T-cell (primary cell): ENCODE data around the gene TIMP1. TPM values are rescaled to one million over a fixed set of nuclear protein-coding genes. Genes with fewer than 3 reads are reported as not detected.
"Not testable (repeated sequence)": the region's sequence is repeated elsewhere in the genome, so short reads cannot be mapped to it uniquely, and the experiment has no call there.

ENCODE experiments used
- ATAC-seq, 4 experiments: fragments of 200-7000 bp in 3 of 4; fragments of 150-1000 bp in 1 of 4; cut with Tn5 transposase; replicated peaks in 1 of 4; 1 replicate in 3 of 4; 2 replicates in 1 of 4; pipeline ENCODE4 v1.10.0; 2021; ENCODE audit warnings: moderate library complexity in 3 of 4, mild to moderate bottlenecking in 2 of 4, moderate number of reproducible peaks in 1 of 4
- CTCF ChIA-PET, 2 donors: fragments of 300-600 bp; sonication (Branson Sonifier 250); formaldehyde crosslinking; loops; one replicate each; lab custom pipeline; 2022; ENCODE audit warnings: antibody characterized with exemption in 2 of 2; lab: Charles Lee
- POLR2A ChIA-PET, 2 donors: fragments of 300-600 bp; sonication (Branson Sonifier 250); formaldehyde crosslinking; loops; one replicate each; lab custom pipeline; 2022; ENCODE audit warnings: antibody characterized with exemption in 2 of 2; lab: Charles Lee
- DNase-seq, 35 experiments: peaks; one replicate each; pipeline versions ENCODE4 v3.0.0 to v3.0.0-alpha.2; 2013 to 2023
- H3K27ac ChIP-seq: one replicate; pipeline ENCODE4 v1.5.1; 2013; ENCODE audit warnings: low read length
- H3K27me3 ChIP-seq, 2 experiments: replicated peaks in 1 of 2; 1 replicate in 1 of 2; 2 replicates in 1 of 2; pipeline versions ENCODE4 v1.6.1 to v1.7.0; 2013; ENCODE audit warnings: low read length in 1 of 2, mixed read lengths in 1 of 2; ENCODE audit not compliant: control insufficient read depth in 2 of 2, insufficient read depth in 2 of 2; ENCODE audit errors: extremely low read depth in 1 of 2
- H3K36me3 ChIP-seq, 2 donors: 1 replicate in 1 of 2; 2 replicates in 1 of 2; pipeline versions ENCODE4 v1.6.1 to v1.7.0; 2013; ENCODE audit warnings: low read length in 1 of 2; ENCODE audit not compliant: control insufficient read depth in 2 of 2, insufficient read depth in 1 of 2; ENCODE audit errors: extremely low read depth in 1 of 2
- H3K4me1 ChIP-seq, 2 experiments: 1 replicate in 1 of 2; 2 replicates in 1 of 2; pipeline versions ENCODE4 v1.6.1 to v1.7.0; 2013; ENCODE audit warnings: low read length in 2 of 2, mixed read lengths in 1 of 2; ENCODE audit not compliant: insufficient read depth in 2 of 2, control insufficient read depth in 1 of 2; ENCODE audit errors: extremely low read depth in 1 of 2
- H3K4me3 ChIP-seq, 2 donors: 1 replicate in 1 of 2; 2 replicates in 1 of 2; pipeline versions ENCODE4 v1.5.1 to v1.7.0; 2013; ENCODE audit warnings: mild to moderate bottlenecking in 2 of 2, low read length in 1 of 2, moderate library complexity in 1 of 2; ENCODE audit not compliant: control insufficient read depth in 1 of 2; ENCODE audit errors: extremely low read depth in 1 of 2
- H3K9me3 ChIP-seq: 2 replicates; pipeline ENCODE4 v1.7.0; 2013
- H3K27ac Mint-ChIP-seq, 2 donors: one replicate each; pipeline ENCODE4 v1.8.0; 2020 to 2021; ENCODE audit warnings: mild to moderate bottlenecking in 2 of 2, mixed read lengths in 2 of 2
- H3K27me3 Mint-ChIP-seq, 2 donors: one replicate each; pipeline ENCODE4 v1.8.0; 2021 to 2022; ENCODE audit warnings: mixed read lengths in 2 of 2
- H3K36me3 Mint-ChIP-seq: one replicate; pipeline ENCODE4 v1.8.0; 2021; ENCODE audit warnings: mixed read lengths
- H3K4me1 Mint-ChIP-seq, 3 donors: one replicate each; pipeline ENCODE4 v1.8.0; 2020 to 2022; ENCODE audit warnings: mixed read lengths in 3 of 3, mild to moderate bottlenecking in 1 of 3
- H3K4me3 Mint-ChIP-seq, 3 donors: one replicate each; pipeline ENCODE4 v1.8.0; 2020 to 2022; ENCODE audit warnings: mild to moderate bottlenecking in 3 of 3, mixed read lengths in 3 of 3, moderate library complexity in 3 of 3
- H3K9me3 Mint-ChIP-seq, 3 donors: one replicate each; pipeline ENCODE4 v1.8.0; 2020 to 2022; ENCODE audit warnings: mixed read lengths in 3 of 3
- whole genome bisulfite sequencing: methylation state at CpG from one replicate; pipeline ENCODE4 v1.1.5; 2013; ENCODE audit warnings: missing lambda C conversion rate; ENCODE audit not compliant: insufficient coverage; 5-methylcytosine and 5-hydroxymethylcytosine counted together
- total RNA-seq, 35 experiments: library from RNA in 6 of 35; stranded (reverse) in 6 of 35; fragments of 120-200 nt in 1 of 35; gene quantifications; one replicate each; pipeline versions ENCODE4 v1.2.1 to v1.2.4 and lab custom pipeline; 2013 to 2026

The TIMP1 gene
- total RNA-seq, 5 donors from 2014 or later (not counting 1 experiment from before 2014, with no cell fraction given): 28.7 to 120 (median 59.7) TPM

- Mint-ChIP-seq H3K4me3 (no peak overlapping the region), H3K9me3 (peaks cover 10 to 14% (median 11%) of the 10 kb centered on the region in 3 donors), H3K27ac (no peak overlapping the region), H3K4me1 (peaks cover 16 to 21% (median 19%) of the 10 kb centered on the region in 3 donors), H3K36me3 (peaks cover 12% of the 10 kb centered on the region), H3K27me3 (no peaks in the 10 kb centered on the region)
- H3K9me3 ChIP-seq: no peaks in the 10 kb centered on the region
- no peak overlapping the region for H3K4me3 ChIP-seq
- no peak for DNase-seq
- no peak overlapping the region for H3K27ac ChIP-seq
- POLR2A ChIA-PET: no interaction called here
- no peaks in the 10 kb centered on the region for H3K36me3 ChIP-seq
- peaks cover 0 to 17% of the 10 kb centered on the region in 2 experiments for H3K4me1 ChIP-seq
- CTCF ChIA-PET: no interaction called here
- no peaks in the 10 kb centered on the region for H3K27me3 ChIP-seq
- WGBS: no CpG with 5 or more reads among the region's 4 CpGs
- ATAC-seq: no peak
Observed at GRCh38 chrX:47593522-47593921, 11.3 kb downstream of the TIMP1 start.

DNA sequence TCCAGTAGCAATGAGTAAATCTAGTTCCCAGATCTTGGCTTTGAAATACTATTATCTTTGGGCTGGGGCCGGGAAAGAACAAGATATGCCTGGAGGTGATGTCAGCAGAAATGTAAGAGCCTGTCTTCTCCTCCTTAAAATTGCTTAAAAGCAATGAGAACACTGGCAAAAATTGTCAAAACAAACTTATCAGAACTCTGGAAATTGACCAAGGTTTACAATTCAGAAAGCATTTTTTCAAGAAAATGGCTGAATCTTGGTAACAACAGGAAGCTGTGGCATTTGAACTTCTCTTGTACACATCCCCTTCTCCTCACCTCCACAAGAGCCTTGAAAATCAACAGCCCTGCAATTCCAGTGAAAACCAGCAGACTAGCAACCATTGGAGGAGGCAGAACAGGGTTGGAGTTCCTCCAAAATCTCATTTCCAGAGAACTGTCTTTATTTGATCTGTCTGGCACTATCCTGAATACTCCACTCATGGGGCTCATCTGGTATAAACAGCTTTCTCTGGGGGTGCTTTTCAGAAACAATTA, 13.5 kb downstream of the TIMP1 start:
- no peaks in the 10 kb centered on the region for H3K27me3 Mint-ChIP-seq
- peaks cover 10 to 25% (median 11%) of the 10 kb centered on the region in 3 donors for H3K9me3 Mint-ChIP-seq
- peak overlapping the region in 2 of 3 donors; percentile 17 to 48 for H3K4me3 Mint-ChIP-seq

DNA sequence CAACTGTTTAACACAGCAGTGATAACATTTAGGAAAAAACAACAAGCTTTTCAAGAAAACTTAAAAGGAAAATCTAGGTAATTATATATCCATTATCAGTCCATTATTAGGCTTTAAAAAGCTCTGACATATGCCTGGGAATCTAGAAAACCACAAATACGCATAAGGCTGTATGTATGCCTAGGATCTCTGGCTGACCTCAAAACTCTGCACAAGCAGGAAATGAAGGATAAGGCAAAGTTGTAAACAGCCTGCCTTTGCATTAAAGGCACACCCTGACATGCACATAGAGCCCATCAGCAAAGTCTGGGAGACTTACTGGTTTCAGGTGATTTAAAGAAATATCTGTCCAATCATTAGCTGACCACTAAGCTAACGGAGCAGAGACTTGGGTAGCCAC, 14.0 kb downstream of the TIMP1 start:
- ATAC-seq: peak in 1 of 4 experiments; percentile 69
- DNase-seq: no peak
- Mint-ChIP-seq H3K27me3 (no peaks in the 10 kb centered on the region), H3K27ac (peak overlapping the region; percentile 88 to 95), H3K4me3 (peak overlapping the region in 1 of 3 donors; percentile 48), H3K9me3 (peaks cover 10 to 25% (median 11%) of the 10 kb centered on the region in 3 donors), H3K36me3 (peaks cover 12% of the 10 kb centered on the region), H3K4me1 (peaks cover 16 to 21% (median 19%) of the 10 kb centered on the region in 3 donors)
- POLR2A ChIA-PET: no interaction called here
- H3K4me1 ChIP-seq: peaks cover 0 to 17% of the 10 kb centered on the region in 2 experiments
- CTCF ChIA-PET: no interaction called here
- H3K27ac ChIP-seq: peak overlapping the region; percentile 55
- H3K27me3 ChIP-seq: no peaks in the 10 kb centered on the region
- no peaks in the 10 kb centered on the region for H3K36me3 ChIP-seq
- no peak overlapping the region for H3K4me3 ChIP-seq
- WGBS: no CpG with 5 or more reads among the region's 2 CpGs
- H3K9me3 ChIP-seq: peaks cover 2% of the 10 kb centered on the region

More for the DNA sequence above, 13.5 kb downstream of the TIMP1 start:
- Mint-ChIP-seq H3K4me1 (peaks cover 16 to 21% (median 19%) of the 10 kb centered on the region in 3 donors), H3K27ac (peak overlapping the region; percentile 88 to 95), H3K36me3 (peaks cover 12% of the 10 kb centered on the region)
- Histone ChIP-seq H3K27me3 (no peaks in the 10 kb centered on the region), H3K36me3 (no peaks in the 10 kb centered on the region), H3K9me3 (peaks cover 2% of the 10 kb centered on the region), H3K4me1 (peaks cover 0 to 17% of the 10 kb centered on the region in 2 experiments), H3K4me3 (no peak overlapping the region), H3K27ac (peak overlapping the region; percentile 55)
- DNase-seq (no peak), ATAC-seq (peak in 2 of 4 experiments; percentile 60 to 61)
- CTCF ChIA-PET: no interaction called here
- no CpG with 5 or more reads among the region's 1 CpG for WGBS
- POLR2A ChIA-PET: no interaction called here

DNA sequence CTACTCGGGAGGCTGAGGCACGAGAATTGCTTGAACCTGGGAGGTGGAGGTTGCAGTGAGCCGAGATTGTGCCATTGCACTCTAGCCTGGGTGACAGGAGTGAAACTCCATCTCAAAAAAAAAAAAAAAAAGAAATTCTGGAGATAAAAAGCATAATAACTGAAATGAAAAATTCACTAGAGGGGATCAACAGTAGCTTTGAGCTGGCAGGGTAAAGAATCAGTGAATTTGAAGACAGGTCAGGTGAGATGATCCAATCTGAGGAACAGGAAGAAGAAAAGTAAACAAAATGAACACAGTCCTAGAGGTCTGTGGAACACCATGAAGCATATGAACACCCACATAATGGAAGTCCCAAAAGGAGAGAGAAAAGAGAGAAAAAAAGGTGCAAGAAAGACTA, 15.0 kb downstream of the TIMP1 start:
- H3K36me3 Mint-ChIP-seq: peaks cover 12% of the 10 kb centered on the region
- Histone ChIP-seq H3K27ac (no peak overlapping the region), H3K27me3 (no peaks in the 10 kb centered on the region), H3K9me3 (peaks cover 2% of the 10 kb centered on the region), H3K4me3 (no peak overlapping the region), H3K4me1 (peaks cover 0 to 17% of the 10 kb centered on the region in 2 experiments), H3K36me3 (no peaks in the 10 kb centered on the region)
- peaks cover 10 to 25% (median 11%) of the 10 kb centered on the region in 3 donors for H3K9me3 Mint-ChIP-seq
- ChIA-PET CTCF (no interaction called here), POLR2A (interaction anchor here (0.6 to 0.7 kb wide), 3 partner anchors 27 to 955 kb away, joined by 3 to 6 read pairs (median 3); no protein-coding TSS in a partner anchor)
- H3K27ac Mint-ChIP-seq: peak overlapping the region in 1 of 2 donors; percentile 63
- peaks cover 16 to 21% (median 19%) of the 10 kb centered on the region in 3 donors for H3K4me1 Mint-ChIP-seq
- WGBS: no CpG with 5 or more reads among the region's 3 CpGs
- ATAC-seq: no peak
- no peak for DNase-seq
- peaks cover 0 to 3% of the 10 kb centered on the region in 2 donors for H3K27me3 Mint-ChIP-seq
- H3K4me3 Mint-ChIP-seq: no peak overlapping the region

DNA sequence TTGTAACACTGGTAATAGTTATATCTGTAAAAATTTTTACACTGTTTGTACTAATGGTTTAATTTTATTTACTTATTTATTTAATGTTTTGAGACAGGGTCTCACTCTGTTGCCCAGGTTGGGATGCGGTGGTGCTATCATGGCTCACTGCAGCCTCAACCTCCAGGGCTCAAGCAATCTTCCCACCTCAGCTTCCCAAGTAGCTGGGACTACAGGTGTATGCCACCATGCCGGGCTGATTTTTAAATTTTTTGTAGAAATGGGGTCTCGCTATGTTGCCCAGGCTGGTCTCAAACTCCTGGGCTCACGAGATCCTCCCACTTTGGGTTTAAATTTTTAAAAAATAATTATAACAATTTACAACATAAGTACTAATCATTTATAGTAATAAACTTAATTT, 20.9 kb downstream of the TIMP1 start:
- H3K9me3 Mint-ChIP-seq: peaks cover 0 to 11% (median 0%) of the 10 kb centered on the region in 3 donors
- CTCF ChIA-PET, DNase-seq, ATAC-seq, H3K36me3 Mint-ChIP-seq, H3K9me3 ChIP-seq, H3K4me1 ChIP-seq, H3K27me3 ChIP-seq, H3K27me3 Mint-ChIP-seq, H3K4me1 Mint-ChIP-seq, H3K27ac ChIP-seq, H3K27ac Mint-ChIP-seq, H3K4me3 ChIP-seq, H3K4me3 Mint-ChIP-seq, H3K36me3 ChIP-seq, POLR2A ChIA-PET: not testable (repeated sequence)
- WGBS: no CpG with 5 or more reads among the region's 4 CpGs

DNA sequence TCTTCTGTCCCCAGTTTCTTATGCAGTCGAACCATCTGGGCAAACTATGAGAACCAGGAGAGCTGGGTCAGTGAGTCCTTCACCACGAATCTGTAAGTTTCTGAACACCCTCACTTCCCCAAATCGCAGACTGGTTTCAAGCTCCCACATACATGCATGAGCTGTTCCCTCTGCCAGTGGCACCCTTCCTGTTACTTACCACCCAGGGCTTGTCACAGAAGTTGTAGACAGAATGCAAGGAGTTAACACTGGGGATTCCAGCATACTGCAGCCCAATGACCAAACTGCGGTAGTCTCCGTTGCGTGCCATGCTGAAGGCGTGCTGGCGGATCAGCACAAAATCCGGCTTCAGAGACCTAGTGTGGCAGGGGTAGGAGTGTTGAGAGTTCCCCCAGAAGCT, 22.8 kb downstream of the TIMP1 start:
- WGBS: no CpG with 5 or more reads among the region's 9 CpGs
- ChIA-PET CTCF (no interaction called here), POLR2A (no interaction called here)
- peaks cover 0 to 3% of the 10 kb centered on the region in 2 donors for H3K27me3 Mint-ChIP-seq
- Histone ChIP-seq H3K36me3 (no peaks in the 10 kb centered on the region), H3K27me3 (no peaks in the 10 kb centered on the region), H3K9me3 (peaks cover 2% of the 10 kb centered on the region), H3K4me1 (peaks cover 0 to 2% of the 10 kb centered on the region in 2 experiments), H3K4me3 (no peak overlapping the region), H3K27ac (no peak overlapping the region)
- DNase-seq (no peak), ATAC-seq (no peak)
- no peaks in the 10 kb centered on the region for H3K36me3 Mint-ChIP-seq
- peaks cover 0 to 5% (median 0%) of the 10 kb centered on the region in 3 donors for H3K9me3 Mint-ChIP-seq
- H3K27ac Mint-ChIP-seq: no peak overlapping the region
- H3K4me1 Mint-ChIP-seq: peaks cover 2 to 8% (median 3%) of the 10 kb centered on the region in 3 donors
- no peak overlapping the region for H3K4me3 Mint-ChIP-seq
